SK-N-SH treated with all-trans-retinoic acid at 6 μM for 48 hours (cell line): Measurements from ENCODE around the gene CNNM3.

Source experiments
- ATAC-seq: fragments of 200-7000 bp; cut with Tn5 transposase; 3 replicates; pipeline ENCODE4 v1.9.1; 2020; ENCODE audit warnings: mild to moderate bottlenecking, moderate library complexity
- ARNTL ChIP-seq: fragments of 450-650 bp; formaldehyde crosslinking; IDR thresholded peaks from 2 replicates; pipeline ENCODE4 v1.5.0; 2020; ENCODE audit warnings: low read depth, mild to moderate bottlenecking, moderate library complexity, borderline replicate concordance
- BACH2 ChIP-seq: fragments of 250-450 bp; sonication (Bioruptor Pico); IDR thresholded peaks from 2 replicates; pipeline ENCODE4 v1.9.0; 2021; ENCODE audit warnings: mild to moderate bottlenecking, borderline replicate concordance
- CREB5 ChIP-seq: fragments of 250-450 bp; sonication (Bioruptor Pico); IDR thresholded peaks from 2 replicates; pipeline ENCODE4 v1.5.1; 2020; ENCODE audit warnings: low read depth, mild to moderate bottlenecking, moderate library complexity
- CSDC2 ChIP-seq: fragments of 250-450 bp; sonication (Bioruptor Pico); IDR thresholded peaks from 2 replicates; pipeline ENCODE4 v1.5.0; 2020; ENCODE audit warnings: mild to moderate bottlenecking, moderate library complexity
- CSRNP3 ChIP-seq: fragments of 250-450 bp; sonication (Bioruptor Pico); IDR thresholded peaks from 2 replicates; pipeline ENCODE4 v1.5.1; 2021; ENCODE audit warnings: mild to moderate bottlenecking, moderate library complexity
- ESRRG ChIP-seq: fragments of 250-450 bp; sonication (Bioruptor Pico); IDR thresholded peaks from 2 replicates; pipeline ENCODE4 v1.6.1; 2021; ENCODE audit warnings: mild to moderate bottlenecking
- GLIS3 ChIP-seq: fragments of 250-450 bp; sonication (Bioruptor Pico); IDR thresholded peaks from 2 replicates; pipeline ENCODE4 v1.5.0; 2020; ENCODE audit warnings: mild to moderate bottlenecking, moderate library complexity
- ISL1 ChIP-seq: fragments of 250-450 bp; sonication (Bioruptor Pico); IDR thresholded peaks from 2 replicates; pipeline ENCODE4 v2.1.2; 2022; ENCODE audit warnings: mild to moderate bottlenecking, moderate library complexity
- OSR1 ChIP-seq: fragments of 250-450 bp; sonication (Bioruptor Pico); IDR thresholded peaks from 2 replicates; pipeline ENCODE4 v1.8.0; 2022; ENCODE audit warnings: moderate library complexity, mild to moderate bottlenecking, inconsistent platforms
- PATZ1 ChIP-seq: fragments of 250-450 bp; sonication (Bioruptor Pico); IDR thresholded peaks from 2 replicates; pipeline ENCODE4 v1.8.0; 2020; ENCODE audit warnings: mild to moderate bottlenecking, moderate library complexity, borderline replicate concordance
- POU6F1 ChIP-seq: fragments of 250-450 bp; sonication (Bioruptor Pico); IDR thresholded peaks from 2 replicates; pipeline ENCODE4 v1.8.0; 2021; ENCODE audit warnings: low read depth, mild to moderate bottlenecking, moderate library complexity, borderline replicate concordance
- PPARA ChIP-seq: fragments of 250-450 bp; sonication (Bioruptor Pico); IDR thresholded peaks from 2 replicates; pipeline ENCODE4 v1.5.0; 2020; ENCODE audit warnings: mild to moderate bottlenecking, borderline replicate concordance
- RARB ChIP-seq: fragments of 250-450 bp; sonication (Bioruptor Pico); IDR thresholded peaks from 2 replicates; pipeline ENCODE4 v1.8.0; 2021; ENCODE audit warnings: mild to moderate bottlenecking, moderate library complexity
- SNAI2 ChIP-seq: fragments of 250-450 bp; sonication (Bioruptor Pico); IDR thresholded peaks from 2 replicates; pipeline ENCODE4 v1.5.0; 2020; ENCODE audit warnings: mild to moderate bottlenecking, moderate library complexity
- TCF4 ChIP-seq: fragments of 250-450 bp; sonication (Bioruptor Pico); IDR thresholded peaks from 2 replicates; pipeline ENCODE4 v1.8.0; 2021; ENCODE audit warnings: mild to moderate bottlenecking, moderate library complexity, borderline replicate concordance
- TOX ChIP-seq: fragments of 250-450 bp; sonication (Bioruptor Pico); IDR thresholded peaks from 2 replicates; pipeline ENCODE4 v1.8.0; 2021; ENCODE audit warnings: mild to moderate bottlenecking, moderate library complexity, borderline replicate concordance
- ZC3H10 ChIP-seq: fragments of 250-450 bp; sonication (Bioruptor Pico); IDR thresholded peaks from 2 replicates; pipeline ENCODE4 v1.5.1; 2021; ENCODE audit warnings: mild to moderate bottlenecking, moderate library complexity
- ZFP3 ChIP-seq: fragments of 250-450 bp; sonication (Bioruptor Pico); IDR thresholded peaks from 2 replicates; pipeline ENCODE4 v1.5.0; 2020; ENCODE audit warnings: mild to moderate bottlenecking, moderate library complexity
- ZFP30 ChIP-seq: fragments of 450-650 bp; formaldehyde crosslinking; IDR thresholded peaks from 2 replicates; pipeline ENCODE4 v1.5.0; 2022; ENCODE audit warnings: mild to moderate bottlenecking, moderate library complexity
- ZNF565 ChIP-seq: fragments of 450-650 bp; formaldehyde crosslinking; conservative IDR thresholded peaks from 2 replicates; pipeline ENCODE4 v1.5.0; 2020; ENCODE audit warnings: low read depth, mild to moderate bottlenecking, moderate library complexity
- ZNF70 ChIP-seq: fragments of 450-650 bp; formaldehyde crosslinking; IDR thresholded peaks from 2 replicates; pipeline ENCODE4 v1.5.0; 2020; ENCODE audit warnings: mild to moderate bottlenecking, moderate library complexity
- ZNF8 ChIP-seq: fragments of 450-650 bp; formaldehyde crosslinking; IDR thresholded peaks from 2 replicates; pipeline ENCODE4 v1.5.0; 2020; ENCODE audit warnings: mild to moderate bottlenecking, moderate library complexity

CNNM3 gene

GRCh38 chr2:96880891-96881273, 64.8 kb downstream of the CNNM3 start:
- no peak for ATAC-seq
- no peak for TF ChIP-seq PPARA (CRISPR knock-in tag)
- no peak for TF ChIP-seq RARB (CRISPR knock-in tag)
- TF ChIP-seq ZNF565 (CRISPR knock-in tag) = no peak
- no peak for TF ChIP-seq ARNTL
- TF ChIP-seq GLIS3 (CRISPR knock-in tag) = no peak
- TF ChIP-seq ZFP3 (CRISPR knock-in tag) = no peak
- TF ChIP-seq ISL1 (CRISPR knock-in tag) = no peak
- TF ChIP-seq SNAI2 (CRISPR knock-in tag) = no peak
- TF ChIP-seq BACH2 (CRISPR knock-in tag) = no peak
- TF ChIP-seq PATZ1 (CRISPR knock-in tag) = no peak
- TF ChIP-seq ZNF70 (CRISPR knock-in tag) = no peak
- TF ChIP-seq CSRNP3 = no peak
- TF ChIP-seq ZNF8 (CRISPR knock-in tag) = no peak
- TF ChIP-seq CSDC2 (CRISPR knock-in tag) = no peak
- TF ChIP-seq OSR1 (CRISPR knock-in tag) = no peak
- no peak for TF ChIP-seq ESRRG
- TF ChIP-seq TCF4 = no peak
- no peak for TF ChIP-seq ZFP30
- no peak for TF ChIP-seq CREB5 (CRISPR knock-in tag)
- TF ChIP-seq POU6F1 (CRISPR knock-in tag) = no peak

GRCh38 chr2:96881349-96882195, 65.5 kb downstream of the CNNM3 start:
- no peak for TF ChIP-seq TCF4
- TF ChIP-seq ZC3H10 (CRISPR knock-in tag) = no peak
- no peak for TF ChIP-seq PPARA (CRISPR knock-in tag)
- TF ChIP-seq RARB (CRISPR knock-in tag) = no peak
- ATAC-seq = no peak

- ATAC-seq = no peak
- no peak for TF ChIP-seq ZNF70 (CRISPR knock-in tag)
- TF ChIP-seq ESRRG = no peak
- TF ChIP-seq ARNTL = no peak
- no peak for TF ChIP-seq BACH2 (CRISPR knock-in tag)
- TF ChIP-seq ZNF565 (CRISPR knock-in tag) = no peak
- TF ChIP-seq, all 23 proteins: peak for 0
Observed at GRCh38 chr2:96882230-96882629, 66.2 kb downstream of the CNNM3 start.

GRCh38 chr2:96882906-96883305, 66.8 kb downstream of the CNNM3 start:
- TF ChIP-seq ZNF8 (CRISPR knock-in tag) (no peak), CSDC2 (CRISPR knock-in tag) (no peak), GLIS3 (CRISPR knock-in tag) (no peak), ZNF565 (CRISPR knock-in tag) (no peak), TOX (CRISPR knock-in tag) (no peak), ZFP3 (CRISPR knock-in tag) (no peak), ISL1 (CRISPR knock-in tag) (no peak), CSRNP3 (no peak), ZC3H10 (CRISPR knock-in tag) (no peak), SNAI2 (CRISPR knock-in tag) (no peak), OSR1 (CRISPR knock-in tag) (no peak)
- no peak for ATAC-seq
